HL-60/S4 treated with phorbol 12-myristate 13-acetate at 8.2 ng/mL for 4 days and 3 days (cell line): ENCODE measurements around the gene RPL36AL.

Experiments used
- in situ Hi-C: fragments of 300-500 bp; cut with MboI; formaldehyde crosslinking; loops from 2 replicates; pipeline ENCODE4 v1.15.0; 2022; ENCODE audit warnings: low sequenced_read_pairs

Gene RPL36AL

GRCh38 chr14:49582113-49582977, 38.1 kb downstream of the RPL36AL start:
- in situ Hi-C loops = no loop called here

DNA sequence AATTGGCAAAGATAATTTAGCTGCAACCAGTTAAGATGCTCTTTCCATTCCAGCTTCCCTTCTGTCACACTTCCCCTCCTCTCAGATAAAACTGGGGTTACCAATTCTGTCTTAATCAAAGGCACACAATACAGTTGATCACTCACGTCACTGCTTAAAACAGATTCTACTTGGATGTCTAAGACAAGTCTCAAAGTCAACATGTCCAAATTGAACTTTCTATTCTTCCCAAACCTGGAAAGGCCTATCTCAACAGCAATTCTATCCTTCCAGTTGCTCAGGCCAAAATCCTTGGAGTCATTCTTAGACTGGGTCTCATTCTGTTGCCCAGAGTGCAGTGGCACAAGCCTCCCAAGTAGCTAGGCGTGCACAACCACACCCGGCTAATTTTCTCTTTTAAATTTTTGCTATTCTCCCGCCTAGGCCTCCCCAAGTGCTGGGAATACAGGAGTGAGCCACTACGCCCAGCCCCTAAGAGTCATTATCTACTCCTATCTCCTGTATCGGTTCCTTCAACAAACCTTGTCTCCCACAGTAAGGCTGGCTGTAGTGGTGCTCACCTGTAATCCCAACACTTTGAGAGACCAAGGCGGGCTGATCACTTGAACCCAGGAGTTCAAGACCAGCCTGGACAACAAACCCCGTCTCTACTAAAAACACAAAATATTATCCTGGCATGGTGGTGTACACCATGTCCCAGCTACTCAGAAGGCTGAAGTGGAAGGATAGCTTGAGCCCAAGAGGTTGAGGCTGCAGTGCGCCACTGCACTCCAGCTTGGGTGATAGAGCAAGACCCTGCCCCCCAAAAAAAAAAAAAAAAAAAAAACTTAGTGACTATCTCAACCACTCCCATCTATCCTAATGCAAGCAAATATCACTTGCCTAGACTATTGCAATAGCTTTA, 39.0 kb downstream of the RPL36AL start:
- in situ Hi-C loops = no loop called here

GRCh38 chr14:49579841-49580240, 40.6 kb downstream of the RPL36AL start:
- in situ Hi-C loops = no loop called here

DNA sequence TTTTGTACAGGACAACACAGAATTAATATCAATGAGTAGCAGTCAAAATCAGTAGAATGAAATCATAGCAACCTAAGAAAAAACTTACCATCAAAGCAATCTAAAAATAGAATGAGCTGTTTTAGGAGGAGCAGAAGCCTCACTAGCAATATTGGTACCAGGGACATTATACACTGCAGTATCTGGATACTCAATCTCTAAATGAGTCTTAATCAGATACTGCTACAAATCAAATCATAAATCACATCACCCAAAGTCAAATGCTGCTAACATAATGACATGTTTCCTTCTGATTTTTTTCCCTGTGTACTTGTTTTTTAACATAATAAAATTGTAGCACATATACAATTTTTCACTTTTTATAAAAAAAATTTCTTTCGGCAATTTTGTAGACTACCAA, 42.3 kb downstream of the RPL36AL start:
- in situ Hi-C loops = no loop called here

- in situ Hi-C loops = no loop called here
Observed at GRCh38 chr14:49574038-49574437, 46.4 kb downstream of the RPL36AL start.

GRCh38 chr14:49569281-49569680, 51.1 kb downstream of the RPL36AL start:
- in situ Hi-C loops = no loop called here
